T-helper 2 cell treated with Interferon-gamma antibody and Interleukin-4, amounts not matched to agents 5 μg/mL and 100 μg/mL, for 36 hours (primary cell): ENCODE measurements around the gene TEAD1.
A peak's percentile ranks its signal among the peaks of the same experiment; 100 is the strongest.

ENCODE experiments used
- DNase-seq: peaks from one replicate; pipeline ENCODE4 v3.0.0; 2021; ENCODE audit warnings: low spot score
- H3K27ac Mint-ChIP-seq: one replicate; pipeline ENCODE4 v1.8.0; 2021; ENCODE audit warnings: mild to moderate bottlenecking, mixed read lengths
- H3K27me3 Mint-ChIP-seq: one replicate; pipeline ENCODE4 v1.8.0; 2021; ENCODE audit warnings: low read depth, mixed read lengths
- H3K36me3 Mint-ChIP-seq: one replicate; pipeline ENCODE4 v1.8.0; 2021; ENCODE audit warnings: low read depth, mixed read lengths
- H3K4me1 Mint-ChIP-seq: one replicate; pipeline ENCODE4 v1.8.0; 2021; ENCODE audit warnings: low read depth, mixed read lengths
- H3K4me3 Mint-ChIP-seq: one replicate; pipeline ENCODE4 v1.8.0; 2022; ENCODE audit warnings: mild to moderate bottlenecking, moderate library complexity, mixed read lengths
- H3K9me3 Mint-ChIP-seq: one replicate; pipeline ENCODE4 v1.8.0; 2021; ENCODE audit warnings: mixed read lengths

The TEAD1 gene

GRCh38 chr11:12950670-12951069 lies 276.4 kb downstream of the TEAD1 start:
- DNase-seq: no peak
- H3K4me3 Mint-ChIP-seq: no peak overlapping the region
- H3K9me3 Mint-ChIP-seq: peaks cover 8% of the 10 kb centered on the region
- peaks cover 8% of the 10 kb centered on the region for H3K27me3 Mint-ChIP-seq
- H3K4me1 Mint-ChIP-seq: no peaks in the 10 kb centered on the region
- no peaks in the 10 kb centered on the region for H3K36me3 Mint-ChIP-seq
- no peak overlapping the region for H3K27ac Mint-ChIP-seq

GRCh38 chr11:12951376-12951775 lies 277.2 kb downstream of the TEAD1 start:
- Mint-ChIP-seq H3K36me3 (no peaks in the 10 kb centered on the region), H3K27me3 (peaks cover 8% of the 10 kb centered on the region), H3K27ac (no peak overlapping the region), H3K4me1 (no peaks in the 10 kb centered on the region), H3K9me3 (peaks cover 8% of the 10 kb centered on the region), H3K4me3 (no peak overlapping the region)
- no peak for DNase-seq

- Mint-ChIP-seq H3K9me3 (peaks cover 8% of the 10 kb centered on the region), H3K4me3 (no peak overlapping the region), H3K36me3 (no peaks in the 10 kb centered on the region), H3K27me3 (peaks cover 8% of the 10 kb centered on the region), H3K27ac (no peak overlapping the region), H3K4me1 (no peaks in the 10 kb centered on the region)
- DNase-seq: no peak
Observed at GRCh38 chr11:12952094-12952493, 277.9 kb downstream of the TEAD1 start.

GRCh38 chr11:12958986-12959385 lies 284.8 kb downstream of the TEAD1 start:
- no peaks in the 10 kb centered on the region for H3K9me3 Mint-ChIP-seq
- H3K36me3 Mint-ChIP-seq: no peaks in the 10 kb centered on the region
- H3K4me3 Mint-ChIP-seq: no peak overlapping the region
- H3K4me1 Mint-ChIP-seq: no peaks in the 10 kb centered on the region
- no peak for DNase-seq
- H3K27me3 Mint-ChIP-seq: peaks cover 9% of the 10 kb centered on the region
- no peak overlapping the region for H3K27ac Mint-ChIP-seq

- Mint-ChIP-seq H3K4me3 (no peak overlapping the region), H3K9me3 (no peaks in the 10 kb centered on the region), H3K27ac (no peak overlapping the region), H3K36me3 (no peaks in the 10 kb centered on the region), H3K4me1 (no peaks in the 10 kb centered on the region), H3K27me3 (peaks cover 14% of the 10 kb centered on the region)
- no peak for DNase-seq
Observed at GRCh38 chr11:12961615-12962014, 287.4 kb downstream of the TEAD1 start.

- no peak for DNase-seq
- peaks cover 16% of the 10 kb centered on the region for H3K27me3 Mint-ChIP-seq
- H3K36me3 Mint-ChIP-seq: no peaks in the 10 kb centered on the region
- no peaks in the 10 kb centered on the region for H3K4me1 Mint-ChIP-seq
- no peak overlapping the region for H3K4me3 Mint-ChIP-seq
- no peaks in the 10 kb centered on the region for H3K9me3 Mint-ChIP-seq
- H3K27ac Mint-ChIP-seq: no peak overlapping the region
Observed at GRCh38 chr11:12962306-12962705, 288.1 kb downstream of the TEAD1 start.

GRCh38 chr11:12963051-12963450 lies 288.8 kb downstream of the TEAD1 start:
- H3K27me3 Mint-ChIP-seq: peaks cover 16% of the 10 kb centered on the region
- DNase-seq: no peak
- no peaks in the 10 kb centered on the region for H3K4me1 Mint-ChIP-seq
- no peak overlapping the region for H3K27ac Mint-ChIP-seq
- H3K9me3 Mint-ChIP-seq: no peaks in the 10 kb centered on the region
- no peaks in the 10 kb centered on the region for H3K36me3 Mint-ChIP-seq
- H3K4me3 Mint-ChIP-seq: no peak overlapping the region

- DNase-seq: peak; percentile 24
- no peak overlapping the region for H3K4me3 Mint-ChIP-seq
- H3K9me3 Mint-ChIP-seq: no peaks in the 10 kb centered on the region
- no peak overlapping the region for H3K27ac Mint-ChIP-seq
- no peaks in the 10 kb centered on the region for H3K36me3 Mint-ChIP-seq
- H3K4me1 Mint-ChIP-seq: no peaks in the 10 kb centered on the region
- H3K27me3 Mint-ChIP-seq: peaks cover 10% of the 10 kb centered on the region
Observed at GRCh38 chr11:12963792-12964536, 289.7 kb downstream of the TEAD1 start.

- no peaks in the 10 kb centered on the region for H3K36me3 Mint-ChIP-seq
- H3K4me3 Mint-ChIP-seq: no peak overlapping the region
- no peak for DNase-seq
- no peak overlapping the region for H3K27ac Mint-ChIP-seq
- peaks cover 11% of the 10 kb centered on the region for H3K27me3 Mint-ChIP-seq
- H3K4me1 Mint-ChIP-seq: no peaks in the 10 kb centered on the region
- H3K9me3 Mint-ChIP-seq: no peaks in the 10 kb centered on the region
Observed at GRCh38 chr11:12964650-12965049, 290.4 kb downstream of the TEAD1 start.

- Mint-ChIP-seq H3K27me3 (peaks cover 9% of the 10 kb centered on the region), H3K9me3 (no peaks in the 10 kb centered on the region), H3K4me3 (no peak overlapping the region), H3K4me1 (no peaks in the 10 kb centered on the region), H3K36me3 (no peaks in the 10 kb centered on the region), H3K27ac (no peak overlapping the region)
- no peak for DNase-seq
Observed at GRCh38 chr11:12966002-12966401, 291.8 kb downstream of the TEAD1 start.

- Mint-ChIP-seq H3K4me3 (no peak overlapping the region), H3K27ac (no peak overlapping the region), H3K4me1 (no peaks in the 10 kb centered on the region), H3K9me3 (no peaks in the 10 kb centered on the region), H3K36me3 (no peaks in the 10 kb centered on the region), H3K27me3 (peaks cover 11% of the 10 kb centered on the region)
- no peak for DNase-seq
Observed at GRCh38 chr11:12968101-12968500, 293.9 kb downstream of the TEAD1 start.

- no peak for DNase-seq
- Mint-ChIP-seq H3K4me3 (no peak overlapping the region), H3K27ac (no peak overlapping the region)
Observed at GRCh38 chr11:12968826-12969225, 294.6 kb downstream of the TEAD1 start.

GRCh38 chr11:12971955-12972354 lies 297.7 kb downstream of the TEAD1 start:
- Mint-ChIP-seq H3K27me3 (peaks cover 7% of the 10 kb centered on the region), H3K4me1 (no peaks in the 10 kb centered on the region), H3K4me3 (no peak overlapping the region), H3K36me3 (no peaks in the 10 kb centered on the region), H3K9me3 (no peaks in the 10 kb centered on the region), H3K27ac (no peak overlapping the region)
- DNase-seq: no peak

More at GRCh38 chr11:12968826-12969225, 294.6 kb downstream of the TEAD1 start:
- no peaks in the 10 kb centered on the region for H3K4me1 Mint-ChIP-seq
- H3K27me3 Mint-ChIP-seq: peaks cover 11% of the 10 kb centered on the region
- no peaks in the 10 kb centered on the region for H3K9me3 Mint-ChIP-seq
- H3K36me3 Mint-ChIP-seq: no peaks in the 10 kb centered on the region

- no peak overlapping the region for H3K27ac Mint-ChIP-seq
- no peaks in the 10 kb centered on the region for H3K9me3 Mint-ChIP-seq
- H3K4me3 Mint-ChIP-seq: no peak overlapping the region
- DNase-seq: no peak
- no peaks in the 10 kb centered on the region for H3K36me3 Mint-ChIP-seq
- peaks cover 8% of the 10 kb centered on the region for H3K27me3 Mint-ChIP-seq
- H3K4me1 Mint-ChIP-seq: no peaks in the 10 kb centered on the region
Observed at GRCh38 chr11:12973528-12974181, 299.4 kb downstream of the TEAD1 start.
